IPS DF 4.7 (cell line): ENCODE measurements around the gene CNIH3.

Experiments used
- DNase-seq: peaks from one replicate; pipeline ENCODE4 v3.0.0-alpha.2; 2013; ENCODE audit warnings: low spot score; ENCODE audit errors: extremely low read depth

CNIH3 gene

DNA sequence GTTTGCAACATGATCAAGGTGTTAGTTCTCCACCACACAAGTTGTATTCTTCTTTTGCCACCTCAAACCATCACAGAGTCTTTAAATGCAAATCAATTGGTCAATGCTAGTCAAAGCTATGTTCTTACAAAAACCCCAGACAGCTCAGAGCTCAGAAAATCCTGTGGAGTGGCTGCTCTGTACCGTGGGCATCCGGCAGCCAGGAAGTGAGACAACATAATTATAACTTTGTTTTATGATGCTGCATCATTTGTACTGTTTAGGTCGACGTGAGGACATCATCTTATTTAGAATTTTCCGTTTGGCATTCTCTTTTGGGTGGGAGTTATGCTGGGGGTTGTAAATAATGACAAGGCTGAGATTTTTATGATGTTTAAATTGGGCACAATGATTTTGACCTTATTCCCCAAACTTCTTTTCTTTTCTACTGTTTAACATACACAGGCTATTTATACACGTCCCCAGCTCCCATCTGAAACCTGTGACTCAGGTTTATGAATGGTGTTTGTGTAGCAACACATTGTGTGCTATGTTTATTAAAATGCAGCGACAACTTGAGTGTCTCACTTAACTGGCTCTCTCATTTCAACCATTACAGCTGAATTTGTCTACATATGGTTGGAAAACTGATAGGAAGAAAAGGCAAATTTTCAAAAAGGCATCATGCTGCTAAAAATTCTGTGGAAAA, 124.0 kb downstream of the CNIH3 start:
- no peak for DNase-seq

DNA sequence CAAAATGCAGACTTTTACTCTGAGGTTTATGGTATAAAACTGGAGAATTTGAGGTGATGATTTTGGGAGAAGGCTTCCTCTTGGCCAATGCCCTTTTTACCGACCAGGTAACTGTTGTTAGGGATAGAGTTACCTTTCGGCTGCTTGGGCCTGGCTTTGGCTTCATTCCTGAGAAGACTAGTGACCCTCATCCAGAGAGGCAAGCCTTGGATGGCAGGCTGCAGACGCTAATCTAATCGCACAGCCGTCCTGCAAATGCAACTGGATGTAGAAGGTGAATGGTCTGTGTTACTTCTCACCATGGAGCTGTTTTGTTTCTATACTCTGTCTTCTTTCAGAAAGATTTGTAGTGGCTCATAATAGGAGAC, 124.6 kb downstream of the CNIH3 start:
- no peak for DNase-seq

DNA sequence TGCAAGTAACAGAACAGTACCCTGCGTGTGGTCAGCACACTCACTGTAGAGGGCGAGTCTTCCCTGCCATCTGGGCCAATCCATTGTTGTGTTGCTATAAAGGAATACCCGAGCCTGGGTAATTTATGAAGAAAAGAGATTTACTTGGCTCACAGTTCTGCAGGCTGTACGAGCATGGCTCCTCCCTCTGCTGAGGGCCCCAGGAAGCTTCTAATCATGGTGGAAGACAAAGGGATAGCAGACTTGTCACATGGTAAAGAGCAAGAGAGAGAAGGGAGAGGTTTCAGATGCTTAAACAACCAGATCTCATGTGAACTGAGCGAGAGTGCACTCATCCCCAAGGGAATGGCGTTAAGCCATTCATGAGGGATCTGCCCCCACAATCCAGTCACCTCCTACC, 126.2 kb downstream of the CNIH3 start:
- DNase-seq, result no peak

- no peak for DNase-seq
These were observed 127.6 kb downstream of the CNIH3 start for GRCh38 chr1:224743608-224744164.

DNA sequence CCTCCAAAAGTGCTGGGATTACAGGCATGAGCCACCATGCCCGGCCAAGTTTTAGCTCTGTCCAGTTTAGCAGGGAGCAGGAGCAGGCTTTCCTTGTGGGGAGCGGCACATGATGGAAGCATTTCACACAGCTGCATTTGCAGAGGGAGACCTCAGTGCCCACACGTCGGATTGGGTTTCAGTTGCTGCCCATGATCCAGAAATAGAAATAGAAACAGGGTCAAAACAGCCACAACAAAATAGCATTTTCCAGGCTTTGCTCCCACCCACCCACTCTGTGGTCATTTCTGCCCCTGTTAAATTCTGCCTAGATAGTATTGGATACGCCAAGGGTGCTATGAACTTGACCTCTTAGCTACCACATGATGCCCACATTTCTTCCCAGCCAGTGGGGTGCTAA, 128.4 kb downstream of the CNIH3 start:
- DNase-seq, result no peak

DNA sequence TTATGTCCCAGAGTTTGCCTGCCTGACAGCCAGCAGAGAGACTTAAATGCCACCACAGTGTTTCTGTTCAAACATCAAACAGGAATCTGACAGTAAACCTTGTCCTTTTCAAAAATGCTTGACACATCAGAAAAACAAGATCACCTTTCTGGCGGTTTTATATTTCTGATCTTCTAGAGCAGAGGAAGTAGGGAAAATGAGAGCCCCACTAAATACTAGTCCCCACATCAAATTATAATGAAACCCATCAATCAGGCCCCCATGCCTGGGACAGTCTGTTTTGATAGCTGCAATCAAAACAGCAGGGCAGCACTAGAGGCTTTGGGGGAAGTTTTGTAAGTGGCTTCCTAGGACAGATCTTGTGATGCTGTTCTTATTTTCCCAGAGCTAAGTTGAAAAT, 129.3 kb downstream of the CNIH3 start:
- DNase-seq, result no peak

DNA sequence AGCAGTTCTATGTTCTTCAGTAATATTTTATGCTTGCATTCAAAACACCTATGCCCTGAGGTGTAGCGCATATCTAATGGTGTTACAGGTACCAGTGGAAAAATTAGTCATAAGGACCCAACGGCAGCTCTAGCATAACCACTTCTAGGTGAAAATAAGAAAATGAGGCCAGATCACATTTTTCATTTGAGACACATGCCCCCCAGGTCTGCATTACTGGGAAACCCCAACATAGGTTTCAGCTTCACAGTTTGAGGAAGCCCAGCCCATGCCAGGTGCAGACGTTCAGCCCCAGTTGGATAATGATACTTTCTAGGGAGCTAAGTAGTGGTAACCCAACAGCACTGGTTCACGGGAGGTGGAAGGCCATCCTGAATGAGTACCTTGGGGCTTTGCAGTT, 129.8 kb downstream of the CNIH3 start:
- DNase-seq, result no peak

DNA sequence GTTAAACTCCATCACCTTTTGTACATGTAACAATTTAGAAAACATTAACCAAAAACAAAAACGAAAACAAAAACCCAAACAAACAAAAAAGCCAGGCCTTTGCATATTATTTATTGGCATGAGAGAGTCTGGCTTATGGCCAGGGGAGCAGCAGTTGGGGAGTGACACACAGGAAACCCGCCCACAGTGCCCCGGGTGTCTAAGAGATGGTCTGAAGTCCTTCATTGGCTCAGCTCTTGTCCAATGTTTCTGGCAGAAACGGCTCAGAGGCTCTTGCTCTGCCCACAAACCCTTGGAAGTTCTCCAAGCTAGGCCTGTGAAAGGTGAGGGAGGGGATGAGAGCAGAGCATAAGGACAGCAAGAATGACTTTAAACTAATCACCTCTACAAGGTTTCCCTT, 131.5 kb downstream of the CNIH3 start:
- no peak for DNase-seq

DNA sequence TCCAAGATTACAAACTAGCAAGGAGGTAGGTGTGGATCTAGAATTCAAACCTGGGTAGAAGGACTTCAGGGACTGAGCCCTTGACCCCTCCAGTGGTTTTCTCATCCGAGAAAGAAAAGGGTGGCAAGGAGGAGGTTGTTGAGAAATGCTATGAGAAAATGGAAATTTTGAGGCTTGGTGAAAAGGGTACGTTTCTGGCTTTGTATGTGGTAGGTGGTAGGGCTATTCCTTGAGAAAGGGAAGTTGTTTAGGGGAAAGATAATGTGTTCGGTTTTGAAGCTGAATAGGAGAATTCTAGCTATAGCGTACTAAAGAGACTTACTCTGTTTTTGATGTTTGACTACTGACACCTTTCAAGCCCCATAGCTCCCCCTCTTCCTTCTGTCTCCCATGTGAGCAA, 133.8 kb downstream of the CNIH3 start:
- DNase-seq, result no peak

DNA sequence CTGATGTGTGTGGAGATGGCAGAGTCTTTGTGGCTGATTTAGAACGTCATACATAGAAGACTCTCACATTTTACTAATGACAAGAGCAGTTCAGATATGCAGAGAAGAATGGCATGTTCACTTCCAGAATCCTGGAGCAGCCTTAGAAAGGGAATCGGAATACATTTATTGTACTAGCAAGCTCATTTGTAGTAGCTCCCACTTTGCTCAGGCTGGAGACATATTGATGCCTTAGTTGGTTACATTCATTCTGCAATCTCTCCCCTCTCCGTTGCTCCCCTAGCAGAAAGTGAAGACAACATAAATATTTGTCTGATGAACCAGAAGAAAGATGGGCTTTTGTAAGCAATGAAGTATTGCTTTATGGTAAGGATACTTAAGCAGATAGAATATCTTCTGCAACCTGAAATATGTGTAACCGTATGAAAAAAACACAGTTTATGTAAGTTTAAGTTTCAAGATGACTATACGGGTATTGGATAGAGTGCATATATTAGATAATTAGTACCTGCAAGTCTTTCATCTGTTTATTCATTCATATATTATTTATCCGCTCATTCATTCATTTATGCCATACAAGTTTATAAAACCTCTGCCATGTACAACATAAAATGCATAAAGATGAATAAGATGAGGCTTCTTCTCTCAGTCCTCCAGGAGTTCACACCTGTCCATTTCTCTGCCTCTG, 135.7 kb downstream of the CNIH3 start:
- no peak for DNase-seq

DNA sequence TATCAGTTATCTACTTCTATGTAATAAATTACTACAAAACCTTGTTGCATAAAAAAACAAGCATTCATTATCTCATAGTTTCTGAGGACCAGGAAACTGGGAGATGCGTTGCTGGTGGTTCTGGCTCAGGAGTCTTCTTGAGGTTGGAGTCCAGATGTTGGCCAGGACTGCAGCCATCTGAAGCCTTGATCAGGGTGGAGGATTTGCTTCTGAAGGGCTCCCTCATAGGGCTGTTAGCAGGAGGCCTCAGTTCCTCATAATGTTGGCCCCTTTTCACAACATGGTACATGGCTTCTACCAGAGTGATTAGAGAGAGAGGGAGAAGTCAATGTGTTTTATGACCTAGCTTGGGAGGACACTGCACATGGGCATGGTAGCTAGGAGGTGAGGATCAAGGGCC, 137.4 kb downstream of the CNIH3 start:
- no peak for DNase-seq

- DNase-seq, result no peak
These were observed 139.5 kb downstream of the CNIH3 start for GRCh38 chr1:224755586-224755985.

DNA sequence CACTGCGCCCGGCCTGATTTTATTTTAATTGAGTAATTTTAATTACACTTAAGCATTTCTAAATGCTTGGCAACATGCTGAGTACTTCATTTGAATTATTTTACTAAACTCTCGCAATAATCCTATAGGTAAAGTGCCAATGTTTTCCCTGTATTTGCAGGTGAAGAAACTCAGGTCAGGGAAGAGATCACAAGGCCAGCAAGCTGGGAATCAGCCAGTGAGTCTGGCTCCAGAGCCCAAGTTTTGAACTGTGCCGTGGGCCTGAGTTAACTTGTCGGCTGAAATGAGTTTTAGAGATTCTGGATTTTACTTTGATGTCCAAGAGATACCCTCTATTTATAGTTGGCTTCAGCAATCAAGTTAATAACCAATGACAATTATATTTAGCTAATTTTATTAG, 141.4 kb downstream of the CNIH3 start:
- no peak for DNase-seq

- no peak for DNase-seq
These were observed 143.0 kb downstream of the CNIH3 start for GRCh38 chr1:224759135-224759534.

- no peak for DNase-seq
These were observed 143.6 kb downstream of the CNIH3 start for GRCh38 chr1:224759681-224760091.

DNA sequence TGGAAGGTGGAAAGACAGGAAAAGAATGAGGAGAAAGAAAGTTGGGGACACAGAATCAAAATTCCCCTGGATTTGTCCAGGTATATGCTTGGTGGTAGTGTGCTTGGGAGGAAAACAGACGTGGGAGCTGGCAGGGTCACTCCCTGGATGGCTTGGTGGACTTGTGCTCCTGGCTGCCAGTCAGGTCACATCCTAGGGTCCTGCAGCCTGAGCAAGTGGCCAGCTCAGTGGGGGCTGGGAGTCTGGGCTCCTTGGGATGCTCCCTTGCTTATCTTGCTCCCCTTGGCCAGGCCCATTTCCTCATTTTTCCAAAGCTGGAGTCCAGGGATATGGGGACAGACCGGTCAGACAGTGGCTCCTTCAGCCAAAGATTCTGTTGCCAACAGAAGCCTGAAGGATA, 144.0 kb downstream of the CNIH3 start:
- DNase-seq, result no peak

GRCh38 chr1:224761245-224761644, 145.1 kb downstream of the CNIH3 start:
- no peak for DNase-seq

- no peak for DNase-seq
These were observed 145.9 kb downstream of the CNIH3 start for GRCh38 chr1:224762046-224762445.

GRCh38 chr1:224762701-224763100, 146.6 kb downstream of the CNIH3 start:
- DNase-seq, result no peak

GRCh38 chr1:224763126-224763775, 147.1 kb downstream of the CNIH3 start:
- no peak for DNase-seq

GRCh38 chr1:224766266-224766665, 150.1 kb downstream of the CNIH3 start:
- DNase-seq, result no peak

DNA sequence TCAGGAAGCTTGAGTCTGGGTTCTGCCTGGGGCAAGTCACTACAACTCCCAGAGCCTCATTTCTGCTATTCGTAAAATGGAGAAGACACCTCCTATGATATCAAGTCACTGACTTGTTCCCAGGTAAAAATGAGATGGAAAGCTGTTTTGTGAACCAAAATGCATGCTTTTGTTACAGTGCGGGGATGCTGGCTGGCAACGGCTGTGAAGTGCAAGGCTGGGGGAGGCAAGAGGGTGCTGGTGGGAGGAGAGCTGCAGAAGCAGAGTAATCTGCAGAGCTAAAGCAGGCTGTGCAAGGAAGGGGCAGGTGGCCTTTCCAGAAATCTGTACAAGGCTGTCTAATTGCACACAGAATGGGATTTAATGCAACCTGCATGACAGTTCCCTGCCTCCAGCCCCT, 150.9 kb downstream of the CNIH3 start:
- DNase-seq, result no peak

DNA sequence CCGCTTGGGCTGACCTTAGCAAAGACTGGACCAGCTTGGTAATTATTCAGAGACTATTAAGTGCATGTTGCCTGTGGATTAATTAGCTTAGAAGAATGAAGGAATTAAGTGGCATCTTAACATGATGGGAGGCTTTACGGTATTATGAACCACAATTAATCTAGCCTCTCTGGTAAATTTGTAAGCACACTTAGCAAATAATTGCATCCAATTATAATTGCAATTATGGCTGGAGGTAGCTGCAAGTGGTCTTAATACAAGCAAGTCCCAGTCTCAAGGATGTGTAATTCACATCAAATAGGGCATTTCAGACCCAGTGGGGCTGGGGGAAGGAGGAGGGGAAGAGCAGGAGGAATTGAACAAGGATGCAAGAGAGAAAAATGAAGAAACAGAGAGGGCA, 151.6 kb downstream of the CNIH3 start:
- no peak for DNase-seq
